Common myeloid progenitor, CD34-positive (primary cell): ENCODE measurements around the gene STPG2.
"Not testable (repeated sequence)": the region's sequence is repeated elsewhere in the genome, so short reads cannot be mapped to it uniquely, and the experiment has no call there.

Source experiments
- CTCF ChIA-PET: fragments of 350-600 bp; sonication (Branson Sonifier 250); formaldehyde crosslinking; loops from one replicate; lab custom pipeline; 2021; ENCODE audit warnings: antibody characterized with exemption; lab: Charles Lee
- POLR2A ChIA-PET: fragments of 350-600 bp; sonication (Branson Sonifier 250); formaldehyde crosslinking; loops from one replicate; lab custom pipeline; 2021; ENCODE audit warnings: antibody characterized with exemption; lab: Charles Lee
- DNase-seq, 3 donors: peaks; one replicate each; pipeline versions ENCODE4 v3.0.0 to v3.0.0-alpha.2; 2013
- H3K27ac ChIP-seq, 2 experiments: 1 replicate in 1 of 2; 2 replicates in 1 of 2; pipeline ENCODE4 v1.7.0; 2013; ENCODE audit warnings: inconsistent platforms in 2 of 2, low read length in 2 of 2, mild to moderate bottlenecking in 2 of 2, low read depth in 1 of 2, moderate library complexity in 1 of 2; ENCODE audit not compliant: severe bottlenecking in 2 of 2, insufficient read depth in 1 of 2, poor library complexity in 1 of 2
- H3K27me3 ChIP-seq, 5 experiments: replicated peaks in 2 of 5; 1 replicate in 3 of 5; 2 replicates in 2 of 5; pipeline versions ENCODE4 v1.6.1 to v1.7.0; 2013; ENCODE audit warnings: low read length in 4 of 5, mild to moderate bottlenecking in 2 of 5, moderate library complexity in 2 of 5, inconsistent platforms in 1 of 5; ENCODE audit not compliant: insufficient read depth in 5 of 5, control insufficient read depth in 4 of 5
- H3K36me3 ChIP-seq, 4 experiments: 1 replicate in 2 of 4; 2 replicates in 2 of 4; pipeline versions ENCODE4 v1.6.1 to v1.7.0; 2013; ENCODE audit warnings: low read length in 3 of 4, control low read depth in 1 of 4, mild to moderate bottlenecking in 1 of 4; ENCODE audit not compliant: control insufficient read depth in 4 of 4, insufficient read depth in 4 of 4
- H3K4me1 ChIP-seq, 4 experiments: 1 replicate in 3 of 4; 2 replicates in 1 of 4; pipeline versions ENCODE4 v1.6.1 to v1.7.1; 2013; ENCODE audit warnings: low read length in 3 of 4, mild to moderate bottlenecking in 3 of 4, control low read depth in 1 of 4, inconsistent platforms in 1 of 4, moderate library complexity in 1 of 4; ENCODE audit not compliant: control insufficient read depth in 4 of 4, insufficient read depth in 4 of 4; ENCODE audit errors: control extremely low read depth in 1 of 4
- H3K4me3 ChIP-seq, 7 experiments: 1 replicate in 4 of 7; 2 replicates in 3 of 7; pipeline versions ENCODE4 v1.5.1 to v1.7.0; 2013; ENCODE audit warnings: mild to moderate bottlenecking in 7 of 7, low read length in 6 of 7, moderate library complexity in 6 of 7, inconsistent platforms in 2 of 7, low read depth in 2 of 7, control low read depth in 1 of 7; ENCODE audit not compliant: insufficient read depth in 4 of 7, control insufficient read depth in 1 of 7; ENCODE audit errors: extremely low read depth in 1 of 7
- H3K9me3 ChIP-seq, 5 experiments: 1 replicate in 4 of 5; 2 replicates in 1 of 5; pipeline versions ENCODE4 v1.6.1 to v1.7.1; 2013; ENCODE audit warnings: low read length in 4 of 5, mild to moderate bottlenecking in 2 of 5, inconsistent platforms in 1 of 5, low read depth in 1 of 5, moderate library complexity in 1 of 5; ENCODE audit not compliant: control insufficient read depth in 4 of 5, insufficient read depth in 2 of 5; ENCODE audit errors: control extremely low read depth in 1 of 5
- WGBS: methylation state at CpG from one replicate; pipeline ENCODE4 v1.1.5; 2013; ENCODE audit not compliant: insufficient coverage; 5-methylcytosine and 5-hydroxymethylcytosine counted together

The STPG2 gene

GRCh38 chr4:97653701-97654100 lies 489.6 kb downstream of the STPG2 start:
- CTCF ChIA-PET, result no interaction called here
- no peaks in the 10 kb centered on the region for H3K36me3 ChIP-seq
- H3K27ac ChIP-seq, result no peak overlapping the region
- H3K4me1 ChIP-seq, result no peaks in the 10 kb centered on the region
- H3K4me3 ChIP-seq, result no peak overlapping the region
- DNase-seq, result no peak
- WGBS, result 100% methylated on average over 1 of the region's 2 CpGs
- H3K9me3 ChIP-seq, result peaks cover 0 to 1% (median 0%) of the 10 kb centered on the region in 5 experiments
- H3K27me3 ChIP-seq, result no peaks in the 10 kb centered on the region
- POLR2A ChIA-PET, result no interaction called here

- no peaks in the 10 kb centered on the region for H3K4me1 ChIP-seq
- H3K36me3 ChIP-seq, result no peaks in the 10 kb centered on the region
- ChIA-PET CTCF (no interaction called here), POLR2A (no interaction called here)
- H3K27ac ChIP-seq, result no peak overlapping the region
- H3K9me3 ChIP-seq, result no peaks in the 10 kb centered on the region
- no peak overlapping the region for H3K4me3 ChIP-seq
- no peaks in the 10 kb centered on the region for H3K27me3 ChIP-seq
- DNase-seq, result no peak
Measured at GRCh38 chr4:97646997-97647396, 496.3 kb downstream of the STPG2 start.

GRCh38 chr4:97645071-97645821 lies 498.0 kb downstream of the STPG2 start:
- H3K27me3 ChIP-seq, result no peaks in the 10 kb centered on the region
- no peak for DNase-seq
- no peaks in the 10 kb centered on the region for H3K4me1 ChIP-seq
- H3K4me3 ChIP-seq, result no peak overlapping the region
- CTCF ChIA-PET, result no interaction called here
- WGBS, result no CpG with 5 or more reads among the region's 2 CpGs
- POLR2A ChIA-PET, result interaction anchor here (0.6 kb wide), 1 partner anchor 97 kb away, joined by 3 read pairs; no protein-coding TSS in a partner anchor
- H3K27ac ChIP-seq, result no peak overlapping the region
- no peaks in the 10 kb centered on the region for H3K9me3 ChIP-seq
- H3K36me3 ChIP-seq, result no peaks in the 10 kb centered on the region

GRCh38 chr4:97643179-97643578 lies 500.1 kb downstream of the STPG2 start:
- Histone ChIP-seq H3K4me3 (no peak overlapping the region), H3K36me3 (no peaks in the 10 kb centered on the region), H3K4me1 (no peaks in the 10 kb centered on the region), H3K27me3 (no peaks in the 10 kb centered on the region), H3K27ac (no peak overlapping the region), H3K9me3 (no peaks in the 10 kb centered on the region)
- ChIA-PET CTCF (no interaction called here), POLR2A (no interaction called here)
- no peak for DNase-seq

- no peak overlapping the region for H3K4me3 ChIP-seq
- H3K27me3 ChIP-seq, result no peaks in the 10 kb centered on the region
- H3K36me3 ChIP-seq, result no peaks in the 10 kb centered on the region
- no CpG with 5 or more reads among the region's 1 CpG for WGBS
- no peaks in the 10 kb centered on the region for H3K4me1 ChIP-seq
- no peaks in the 10 kb centered on the region for H3K9me3 ChIP-seq
- POLR2A ChIA-PET, result interaction anchor here (0.7 kb wide), 1 partner anchor 9 kb away, joined by 5 read pairs; no protein-coding TSS in a partner anchor
- no peak overlapping the region for H3K27ac ChIP-seq
- DNase-seq, result no peak
- CTCF ChIA-PET, result no interaction called here
Measured at GRCh38 chr4:97639961-97640360, 503.3 kb downstream of the STPG2 start.

GRCh38 chr4:97633831-97634230 lies 509.4 kb downstream of the STPG2 start:
- H3K4me1 ChIP-seq, CTCF ChIA-PET, H3K27ac ChIP-seq, H3K36me3 ChIP-seq, POLR2A ChIA-PET, DNase-seq, H3K27me3 ChIP-seq, H3K4me3 ChIP-seq, H3K9me3 ChIP-seq: not testable (repeated sequence)
- WGBS, result 94% methylated on average over 3 of the region's 8 CpGs

- Histone ChIP-seq H3K36me3 (no peaks in the 10 kb centered on the region), H3K27ac (no peak overlapping the region), H3K27me3 (no peaks in the 10 kb centered on the region), H3K4me1 (no peaks in the 10 kb centered on the region), H3K4me3 (no peak overlapping the region), H3K9me3 (no peaks in the 10 kb centered on the region)
- CTCF ChIA-PET, result no interaction called here
- POLR2A ChIA-PET, result no interaction called here
- 94% methylated on average over 3 of the region's 4 CpGs for WGBS
- DNase-seq, result no peak
Measured at GRCh38 chr4:97627750-97628149, 515.5 kb downstream of the STPG2 start.
